Stimulated activated naive CD8-positive, alpha-beta T cell treated with anti-CD3 and anti-CD28 coated beads, Interleukin-15, amount 100 ng/mL, for 72 hours (primary cell): ENCODE data around the gene EFTUD2.

ENCODE experiments used
- ATAC-seq: fragments of 150-1000 bp; cut with Tn5 transposase; 2 replicates; pipeline ENCODE4 v1.10.0; 2021; ENCODE audit warnings: mild to moderate bottlenecking, moderate library complexity
- DNase-seq, 2 donors: peaks; one replicate each; pipeline ENCODE4 v3.0.0; 2021 to 2022
- H3K27ac Mint-ChIP-seq, 2 donors: one replicate each; pipeline ENCODE4 v1.8.0; 2022; ENCODE audit warnings: mild to moderate bottlenecking in 2 of 2, mixed read lengths in 2 of 2, moderate library complexity in 2 of 2
- H3K27me3 Mint-ChIP-seq: one replicate; pipeline ENCODE4 v1.8.0; 2022; ENCODE audit warnings: mixed read lengths
- H3K4me1 Mint-ChIP-seq: one replicate; pipeline ENCODE4 v1.8.0; 2022; ENCODE audit warnings: mild to moderate bottlenecking, mixed read lengths
- H3K4me3 Mint-ChIP-seq, 2 donors: one replicate each; pipeline ENCODE4 v1.8.0; 2022; ENCODE audit warnings: mild to moderate bottlenecking in 2 of 2, mixed read lengths in 2 of 2, moderate library complexity in 1 of 2
- H3K9me3 Mint-ChIP-seq, 2 donors: one replicate each; pipeline ENCODE4 v1.8.0; 2022; ENCODE audit warnings: mixed read lengths in 2 of 2

Gene EFTUD2

GRCh38 chr17:44906763-44907728 is 7.8 kb upstream of the EFTUD2 start:
- Mint-ChIP-seq H3K4me1 (peaks cover 13% of the 10 kb centered on the region), H3K27me3 (peaks cover 31% of the 10 kb centered on the region), H3K4me3 (no peak overlapping the region), H3K27ac (no peak overlapping the region), H3K9me3 (no peaks in the 10 kb centered on the region)
- ATAC-seq (no peak), DNase-seq (no peak)

DNA sequence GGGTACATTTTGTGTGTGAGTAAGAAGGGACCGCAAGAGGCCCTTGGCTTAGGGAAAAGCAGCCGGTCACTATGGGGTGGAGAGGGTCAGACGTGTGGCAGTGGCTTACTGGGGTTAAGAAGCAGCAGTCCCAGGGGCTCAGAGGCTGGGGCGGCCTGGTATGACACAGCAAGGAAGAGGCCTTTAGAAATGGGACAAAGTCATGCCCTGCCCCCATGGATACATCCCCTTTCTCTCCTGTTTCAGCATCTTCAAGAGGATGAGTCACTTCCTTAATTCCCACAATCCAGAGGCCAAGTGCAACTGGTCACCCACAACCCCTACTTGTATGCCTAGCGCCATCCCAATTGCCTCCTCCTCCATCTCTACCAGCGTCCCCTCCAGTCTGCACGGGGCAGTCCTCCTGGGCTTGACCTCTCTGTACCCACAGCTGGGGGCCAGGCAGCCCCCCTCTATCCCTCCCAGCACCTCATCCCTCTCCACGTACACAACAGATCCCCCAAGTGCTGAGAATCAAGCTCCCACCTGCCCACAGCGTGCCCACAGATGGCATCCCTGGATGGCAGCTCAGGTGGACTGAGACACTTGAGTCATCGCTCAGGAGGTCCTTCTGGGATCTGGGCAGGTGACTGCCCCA is 6.9 kb upstream of the EFTUD2 start:
- Mint-ChIP-seq H3K4me1 (peaks cover 14% of the 10 kb centered on the region), H3K9me3 (no peaks in the 10 kb centered on the region), H3K4me3 (no peak overlapping the region), H3K27me3 (peaks cover 22% of the 10 kb centered on the region), H3K27ac (no peak overlapping the region)
- DNase-seq: no peak
- ATAC-seq: no peak

DNA sequence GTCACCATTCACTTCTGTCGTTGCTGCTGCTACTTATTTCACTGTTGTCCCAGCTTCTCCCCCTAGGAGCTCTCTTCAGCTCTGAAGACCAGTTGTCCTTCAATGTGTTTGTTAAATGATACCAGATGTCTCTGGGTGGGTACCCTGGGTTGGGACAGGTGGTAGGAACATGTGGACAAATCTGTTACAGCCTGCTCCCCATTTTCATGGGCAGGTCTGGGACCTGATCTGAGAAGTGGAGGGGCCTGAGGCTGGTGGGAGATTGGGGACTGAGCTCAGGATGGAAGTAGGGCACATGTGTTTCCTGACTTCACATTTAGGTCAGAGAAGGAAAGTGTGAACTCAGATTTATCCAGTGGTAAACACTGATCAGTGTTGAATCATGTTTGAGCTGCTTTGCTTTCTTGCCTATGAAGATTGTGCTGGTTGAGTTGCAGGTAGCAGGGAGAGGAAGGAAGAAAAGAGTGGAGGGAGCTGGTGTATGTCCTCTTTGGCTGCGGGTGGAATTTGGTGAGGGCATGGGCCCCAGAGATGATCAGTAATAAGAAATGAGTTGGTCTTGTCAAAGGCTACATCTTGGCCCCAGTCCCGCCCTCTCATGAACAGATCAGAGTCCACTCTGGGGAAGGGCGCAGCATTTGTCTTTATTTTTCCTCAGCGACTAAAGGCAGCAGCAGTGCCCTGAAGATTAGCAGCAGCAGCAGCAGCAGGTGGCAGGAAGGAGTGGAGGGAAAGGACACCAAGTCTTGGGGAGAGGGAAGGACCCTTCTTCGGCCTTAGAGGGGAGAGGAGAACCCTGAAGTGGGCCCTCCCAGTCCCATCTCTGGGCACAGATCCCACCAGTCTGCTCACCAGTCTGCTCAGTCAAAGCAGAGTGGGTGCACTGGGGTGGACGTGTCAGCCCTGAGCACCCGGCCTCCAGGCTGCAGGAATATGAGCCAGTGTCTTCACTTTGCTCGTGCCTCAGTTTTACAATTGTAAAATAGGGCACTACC is 6.1 kb upstream of the EFTUD2 start:
- peaks cover 10% of the 10 kb centered on the region for H3K4me1 Mint-ChIP-seq
- H3K27ac Mint-ChIP-seq: no peak overlapping the region
- H3K4me3 Mint-ChIP-seq: no peak overlapping the region
- ATAC-seq: no peak
- H3K27me3 Mint-ChIP-seq: peaks cover 13% of the 10 kb centered on the region
- H3K9me3 Mint-ChIP-seq: no peaks in the 10 kb centered on the region
- DNase-seq: no peak

DNA sequence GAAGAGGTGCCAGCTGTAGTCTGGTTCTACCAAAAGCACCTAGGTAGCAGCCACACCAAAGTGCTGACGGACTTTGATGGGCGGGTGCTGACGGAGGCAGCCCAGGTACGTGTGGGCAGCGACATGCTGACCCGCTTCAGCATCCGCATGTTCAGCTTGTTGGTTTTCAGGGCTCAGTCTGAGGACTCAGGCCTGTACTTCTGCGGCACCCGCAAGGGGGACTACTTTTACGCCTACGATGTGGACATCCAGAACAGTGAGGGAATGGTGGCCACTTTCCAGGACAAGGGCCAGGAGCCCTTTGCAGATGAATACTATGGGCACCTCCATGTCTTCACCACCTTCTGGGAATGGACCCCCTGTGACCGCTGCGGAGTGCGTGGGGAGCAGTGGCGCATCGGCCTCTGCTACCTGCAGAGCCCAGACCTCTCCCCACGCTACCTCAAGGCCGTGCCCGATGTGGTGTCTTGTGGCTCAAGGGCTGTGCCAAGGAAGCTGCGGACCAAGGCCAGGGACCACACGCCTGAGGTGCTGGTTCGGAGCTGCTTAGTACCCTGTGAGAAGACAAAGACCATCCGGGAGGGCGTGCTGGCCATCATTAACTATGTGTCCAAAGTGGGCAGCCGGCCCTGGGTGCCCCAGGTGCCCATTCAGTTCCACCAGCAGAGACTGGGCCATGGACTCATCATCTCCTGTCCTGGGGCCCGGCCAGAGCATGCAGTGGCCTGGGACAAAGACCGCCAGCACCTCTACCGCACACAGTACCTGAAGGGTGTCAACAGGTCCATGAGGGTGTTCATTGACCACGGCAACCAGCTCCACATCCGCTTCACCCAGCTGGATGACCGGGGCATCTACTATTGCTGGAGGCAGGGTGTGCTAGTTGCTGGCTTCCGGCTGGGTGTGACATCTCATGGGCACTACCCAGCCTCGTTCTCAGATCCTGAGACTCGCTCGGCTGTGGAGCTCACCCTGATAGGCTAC is 5.0 kb upstream of the EFTUD2 start:
- Mint-ChIP-seq H3K27ac (no peak overlapping the region), H3K4me1 (peaks cover 20% of the 10 kb centered on the region), H3K9me3 (no peaks in the 10 kb centered on the region), H3K4me3 (no peak overlapping the region), H3K27me3 (peaks cover 13% of the 10 kb centered on the region)
- DNase-seq (no peak), ATAC-seq (no peak)

- H3K27me3 Mint-ChIP-seq: peaks cover 4% of the 10 kb centered on the region
- H3K4me1 Mint-ChIP-seq: peaks cover 27% of the 10 kb centered on the region
- ATAC-seq: no peak
- no peak overlapping the region for H3K27ac Mint-ChIP-seq
- no peak overlapping the region for H3K4me3 Mint-ChIP-seq
- no peaks in the 10 kb centered on the region for H3K9me3 Mint-ChIP-seq
- DNase-seq: no peak
Measured at GRCh38 chr17:44903012-44903685, 3.9 kb upstream of the EFTUD2 start.

GRCh38 chr17:44902135-44902760 is 3.0 kb upstream of the EFTUD2 start:
- ATAC-seq (no peak), DNase-seq (no peak)
- Mint-ChIP-seq H3K4me1 (peaks cover 28% of the 10 kb centered on the region), H3K27me3 (no peaks in the 10 kb centered on the region), H3K9me3 (no peaks in the 10 kb centered on the region), H3K4me3 (no peak overlapping the region), H3K27ac (no peak overlapping the region)

DNA sequence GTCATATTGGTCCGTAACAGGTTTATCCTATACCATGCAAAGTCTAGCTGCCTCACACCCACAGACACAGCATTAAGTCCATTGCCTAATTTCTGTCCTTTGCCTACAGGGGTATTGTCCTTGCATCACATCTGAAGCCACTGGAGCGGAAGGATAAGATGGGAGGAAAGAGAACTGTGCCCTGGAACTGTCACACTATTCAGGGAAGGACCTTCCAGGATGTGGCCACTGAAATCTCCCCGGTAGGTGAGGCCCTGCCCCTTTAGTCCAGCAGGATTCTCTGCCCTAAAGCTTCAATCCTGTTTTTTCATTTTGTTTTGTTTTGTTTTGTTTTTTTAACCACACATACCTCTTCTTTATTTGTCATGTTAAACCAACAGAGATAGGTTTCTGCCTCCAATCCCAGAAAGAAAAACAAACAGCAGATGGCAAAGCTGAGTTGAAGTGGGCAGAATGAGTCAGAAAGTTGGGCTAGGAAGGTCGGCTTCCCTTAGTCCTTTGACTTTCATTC is 2.2 kb upstream of the EFTUD2 start:
- Mint-ChIP-seq H3K27me3 (no peaks in the 10 kb centered on the region), H3K4me1 (peaks cover 28% of the 10 kb centered on the region), H3K27ac (no peak overlapping the region), H3K9me3 (no peaks in the 10 kb centered on the region), H3K4me3 (no peak overlapping the region)
- no peak for ATAC-seq
- DNase-seq: no peak

DNA sequence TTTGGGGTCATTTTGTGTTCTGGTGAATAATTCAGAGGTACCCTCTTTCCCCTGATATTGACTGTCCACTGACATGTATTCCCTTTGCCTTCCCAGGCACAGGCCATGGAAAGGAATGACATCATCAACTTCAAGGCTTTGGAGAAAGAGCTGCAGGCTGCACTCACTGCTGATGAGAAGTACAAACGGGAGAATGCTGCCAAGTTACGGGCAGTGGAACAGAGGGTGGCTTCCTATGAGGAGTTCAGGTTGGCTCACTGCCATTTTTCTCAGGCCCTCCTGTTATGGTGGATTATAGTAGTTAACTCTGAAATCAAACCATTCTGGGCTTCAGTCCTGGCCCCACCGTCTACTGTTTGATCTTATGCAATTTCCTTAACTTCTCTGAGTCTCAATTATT is 1.6 kb upstream of the EFTUD2 start:
- no peak for DNase-seq
- ATAC-seq: no peak
- H3K27me3 Mint-ChIP-seq: no peaks in the 10 kb centered on the region
- peaks cover 33% of the 10 kb centered on the region for H3K4me1 Mint-ChIP-seq
- no peak overlapping the region for H3K27ac Mint-ChIP-seq
- no peaks in the 10 kb centered on the region for H3K9me3 Mint-ChIP-seq
- no peak overlapping the region for H3K4me3 Mint-ChIP-seq

- H3K4me3 Mint-ChIP-seq: peak overlapping the region; percentile 82 to 87
- H3K27me3 Mint-ChIP-seq: no peaks in the 10 kb centered on the region
- H3K27ac Mint-ChIP-seq: peak overlapping the region; percentile 100
- peaks cover 40% of the 10 kb centered on the region for H3K4me1 Mint-ChIP-seq
- DNase-seq (no peak), ATAC-seq (no peak)
- no peaks in the 10 kb centered on the region for H3K9me3 Mint-ChIP-seq
Measured at GRCh38 chr17:44898768-44899073, 524 bp downstream of the EFTUD2 start.

DNA sequence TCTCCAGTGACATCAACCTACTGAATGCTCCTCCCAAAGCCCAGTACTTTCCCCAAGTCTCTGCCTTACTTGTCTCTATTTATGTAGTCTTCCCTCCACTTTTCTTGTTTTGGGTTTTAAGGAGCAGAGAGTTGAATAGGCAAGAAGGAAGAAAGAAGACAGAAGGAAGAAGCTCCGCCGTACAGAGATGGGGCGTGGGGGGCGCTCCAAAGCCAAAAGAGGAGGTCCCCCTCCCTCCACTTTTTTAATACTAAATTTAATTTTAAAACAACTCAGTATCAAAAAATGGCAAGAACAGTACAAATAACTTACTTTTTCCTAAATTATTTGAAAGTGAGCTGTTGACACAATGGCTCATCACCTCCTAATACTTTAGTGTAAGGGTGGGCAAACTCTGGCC is 4.6 kb downstream of the EFTUD2 start:
- no peaks in the 10 kb centered on the region for H3K9me3 Mint-ChIP-seq

GRCh38 chr17:44892250-44892649 is 7.0 kb downstream of the EFTUD2 start:
- Mint-ChIP-seq H3K4me1 (peaks cover 12% of the 10 kb centered on the region), H3K27ac (no peak overlapping the region), H3K9me3 (no peaks in the 10 kb centered on the region), H3K4me3 (no peak overlapping the region), H3K27me3 (no peaks in the 10 kb centered on the region)
- ATAC-seq: no peak
- DNase-seq: no peak

More for the DNA sequence above, 4.6 kb downstream of the EFTUD2 start:
- Mint-ChIP-seq H3K27me3 (no peaks in the 10 kb centered on the region), H3K4me3 (no peak overlapping the region), H3K4me1 (peaks cover 23% of the 10 kb centered on the region), H3K27ac (no peak overlapping the region)
- ATAC-seq: no peak
- DNase-seq: no peak

DNA sequence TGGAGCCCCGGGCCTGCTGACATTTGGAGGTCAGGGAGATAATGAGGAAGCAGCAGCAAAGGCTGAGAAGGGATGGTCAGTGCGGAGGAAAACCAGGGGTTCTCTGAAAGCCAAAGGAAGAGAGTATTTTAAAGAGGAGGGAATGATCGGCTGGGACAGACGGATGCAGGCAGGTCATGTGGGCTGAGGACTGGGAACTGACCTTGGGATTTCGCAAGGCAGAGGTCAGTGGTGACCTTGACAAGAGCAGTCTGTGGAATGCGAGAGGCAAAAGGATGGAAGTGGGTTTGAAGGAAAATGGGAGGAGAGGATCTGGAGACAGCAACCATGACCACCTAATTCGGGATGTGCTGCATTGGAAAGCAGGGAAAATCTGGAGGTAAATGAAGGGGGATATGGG is 10.2 kb downstream of the EFTUD2 start:
- no peak overlapping the region for H3K27ac Mint-ChIP-seq
- no peak overlapping the region for H3K4me3 Mint-ChIP-seq
- no peak for ATAC-seq
- H3K9me3 Mint-ChIP-seq: no peaks in the 10 kb centered on the region
- H3K4me1 Mint-ChIP-seq: no peaks in the 10 kb centered on the region
- DNase-seq: no peak
- H3K27me3 Mint-ChIP-seq: no peaks in the 10 kb centered on the region

DNA sequence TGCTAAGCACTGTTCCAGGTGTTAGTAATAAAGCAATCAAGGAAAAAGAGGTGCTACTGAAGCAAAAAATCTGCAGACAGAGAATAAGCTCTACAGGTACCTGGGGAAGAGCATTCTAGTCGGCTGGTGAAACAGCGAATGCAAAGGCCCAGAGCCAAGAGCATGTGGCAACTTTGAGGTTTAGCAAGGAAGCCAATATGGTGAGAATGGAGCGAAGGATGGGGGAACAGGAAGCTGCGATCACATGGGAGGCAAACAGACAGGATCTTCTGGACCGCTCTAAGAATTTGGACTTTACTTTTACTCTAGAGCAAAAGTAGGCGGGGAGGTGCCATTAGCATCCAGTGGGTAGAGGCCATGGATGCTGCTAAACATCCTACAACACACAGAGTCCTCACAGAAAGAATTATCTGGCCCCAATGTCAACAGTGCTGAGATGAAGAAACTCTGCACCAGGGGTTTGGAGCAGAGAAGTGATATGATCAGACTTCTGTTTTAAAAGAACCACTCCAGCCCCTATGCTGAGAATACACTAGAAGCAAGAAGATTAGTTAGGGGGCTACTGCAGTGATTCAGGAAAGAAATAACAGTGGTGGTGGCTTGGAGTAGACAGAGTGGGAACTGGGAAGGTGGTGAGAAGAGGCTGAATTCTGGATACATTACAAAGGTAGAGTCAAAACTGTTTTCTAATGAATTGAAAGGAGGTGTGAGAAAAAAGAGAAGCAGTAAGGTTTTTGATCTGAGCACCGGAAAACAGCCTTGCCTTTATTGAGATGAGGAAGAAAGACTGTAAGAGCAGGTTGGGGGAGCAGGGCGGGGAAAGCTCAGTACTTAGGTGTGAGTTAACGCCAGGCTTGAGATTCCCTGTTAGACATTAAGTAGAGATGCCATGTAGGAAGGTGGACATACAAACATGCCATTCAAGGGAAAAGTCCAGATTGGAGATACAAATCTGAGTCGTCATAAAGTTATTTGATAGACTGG is 11.0 kb downstream of the EFTUD2 start:
- Mint-ChIP-seq H3K27me3 (no peaks in the 10 kb centered on the region), H3K27ac (no peak overlapping the region), H3K9me3 (no peaks in the 10 kb centered on the region), H3K4me3 (no peak overlapping the region), H3K4me1 (no peaks in the 10 kb centered on the region)
- no peak for DNase-seq
- peak; percentile 57 for ATAC-seq
